22Rv1 (cell line): ENCODE measurements around the gene DUOXA2.

Source experiments
- H3K27ac ChIP-seq: fragments of 450-650 bp; 2 replicates; pipeline ENCODE4 v1.5.1; 2017
- CTCF ChIP-seq: fragments of 450-650 bp; IDR thresholded peaks from 2 replicates; pipeline ENCODE4 v1.5.1; 2017; ENCODE audit warnings: mild to moderate bottlenecking
- ZFX ChIP-seq: fragments of 450-650 bp; IDR thresholded peaks from 2 replicates; pipeline ENCODE4 v1.6.1; 2017; ENCODE audit warnings: antibody characterized with exemption, borderline replicate concordance

Gene DUOXA2

GRCh38 chr15:45121706-45122417, 7.7 kb downstream of the DUOXA2 start:
- no peak overlapping the region for H3K27ac ChIP-seq
- TF ChIP-seq ZFX (no peak), CTCF (no peak)

GRCh38 chr15:45122719-45123118, 8.6 kb downstream of the DUOXA2 start:
- no peak overlapping the region for H3K27ac ChIP-seq

GRCh38 chr15:45123397-45123796, 9.3 kb downstream of the DUOXA2 start:
- TF ChIP-seq CTCF: no peak
- no peak for TF ChIP-seq ZFX
- H3K27ac ChIP-seq: no peak overlapping the region

More at GRCh38 chr15:45122719-45123118, 8.6 kb downstream of the DUOXA2 start:
- TF ChIP-seq ZFX (no peak), CTCF (no peak)

- H3K27ac ChIP-seq: no peak overlapping the region
- TF ChIP-seq CTCF: peak; percentile 85
- no peak for TF ChIP-seq ZFX
Observed at GRCh38 chr15:45126535-45127158, 12.5 kb downstream of the DUOXA2 start.

GRCh38 chr15:45128971-45129639, 15.0 kb downstream of the DUOXA2 start:
- TF ChIP-seq ZFX: no peak
- no peak overlapping the region for H3K27ac ChIP-seq

- H3K27ac ChIP-seq: no peak within 1 kb of the TSS
- TF ChIP-seq CTCF (no peak), ZFX (no peak)
Observed at GRCh38 chr15:45129651-45130129, 15.6 kb downstream of the DUOXA2 start, which contains the start of the genes DUOX1 and DUOXA1. Gene DUOX1 (plus strand): TSS chr15:45129994. CDS start chr15:45131967, 1,973 bp downstream. Gene DUOXA1 (minus strand): TSS chr15:45129879. CDS start chr15:45123014, 6,865 bp downstream.

GRCh38 chr15:45130291-45131000, 16.3 kb downstream of the DUOXA2 start:
- TF ChIP-seq ZFX: no peak
- TF ChIP-seq CTCF: no peak
- H3K27ac ChIP-seq: no peak overlapping the region
